Lower leg skin (tissue), 4 donors: ENCODE results near the gene RMDN3. TPM values are rescaled to one million over a fixed set of nuclear protein-coding genes. Genes with fewer than 3 reads are reported as not detected.

Experiments
- DNase-seq, 2 donors: peaks; one replicate each; pipeline ENCODE4 v3.0.0-alpha.2; 2019; ENCODE audit warnings: low spot score in 2 of 2
- H3K4me3 ChIP-seq: fragments of 200-600 bp; sonication (generic); 2 replicates; pipeline ENCODE4 v1.5.1; 2017; ENCODE audit warnings: mild to moderate bottlenecking, low read depth; ENCODE audit not compliant: poor library complexity, severe bottlenecking
- POLR2A ChIP-seq, 2 donors: fragments of 450-650 bp; IDR thresholded peaks; one replicate each; pipeline ENCODE4 v1.6.1; 2016 to 2017; ENCODE audit warnings: antibody characterized with exemption in 2 of 2, mild to moderate bottlenecking in 1 of 2, moderate library complexity in 1 of 2
- WGBS, 2 donors: methylation state at CpG; one replicate each; pipeline ENCODE4 v1.1.5; 2018; 5-methylcytosine and 5-hydroxymethylcytosine counted together
- intact Hi-C: fragments of 100-400 bp; cut with DNase I; formaldehyde crosslinking; loops from one replicate; pipeline ENCODE4 v1.15.0; 2023; ENCODE audit warnings: low total_unique reads
- total RNA-seq, 4 donors: library from RNA; depleted of rRNA; stranded (reverse); fragments of >200 nt; gene quantifications; one replicate each; pipeline ENCODE4 v1.1.0, GENCODE V29; 2016
- TF ChIP-seq, protein P1 (sequence below), 3 donors: fragments of 450-650 bp; IDR thresholded peaks; one replicate each; pipeline ENCODE4 v1.5.1; 2016; ENCODE audit warnings: antibody characterized with exemption in 3 of 3, mild to moderate bottlenecking in 3 of 3, moderate library complexity in 2 of 3

RMDN3 gene
- total RNA-seq, 4 donors from 2014 or later: 19.1 to 40.2 (median 32.3) TPM

DNA sequence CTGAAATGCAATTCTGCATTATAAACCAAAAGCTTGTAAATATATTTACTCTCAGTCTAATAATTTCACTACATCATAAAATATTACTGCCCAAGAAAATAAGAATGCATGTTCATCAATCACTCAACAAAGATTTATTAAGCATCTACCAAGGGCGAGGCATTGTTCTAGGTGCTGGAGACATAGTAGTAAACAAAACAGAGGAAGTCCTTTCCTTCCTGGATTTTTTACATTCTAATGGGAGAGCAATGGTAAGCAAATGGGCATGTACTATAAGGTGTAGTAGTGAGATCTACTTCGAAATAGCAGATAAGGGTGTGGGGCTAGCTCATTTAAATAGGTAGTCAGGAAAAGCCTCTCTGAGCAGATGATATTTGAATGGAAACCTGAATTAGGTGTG, 41.0 kb upstream of the RMDN3 start:
- no peak for DNase-seq
- TF ChIP-seq, protein P1, sequence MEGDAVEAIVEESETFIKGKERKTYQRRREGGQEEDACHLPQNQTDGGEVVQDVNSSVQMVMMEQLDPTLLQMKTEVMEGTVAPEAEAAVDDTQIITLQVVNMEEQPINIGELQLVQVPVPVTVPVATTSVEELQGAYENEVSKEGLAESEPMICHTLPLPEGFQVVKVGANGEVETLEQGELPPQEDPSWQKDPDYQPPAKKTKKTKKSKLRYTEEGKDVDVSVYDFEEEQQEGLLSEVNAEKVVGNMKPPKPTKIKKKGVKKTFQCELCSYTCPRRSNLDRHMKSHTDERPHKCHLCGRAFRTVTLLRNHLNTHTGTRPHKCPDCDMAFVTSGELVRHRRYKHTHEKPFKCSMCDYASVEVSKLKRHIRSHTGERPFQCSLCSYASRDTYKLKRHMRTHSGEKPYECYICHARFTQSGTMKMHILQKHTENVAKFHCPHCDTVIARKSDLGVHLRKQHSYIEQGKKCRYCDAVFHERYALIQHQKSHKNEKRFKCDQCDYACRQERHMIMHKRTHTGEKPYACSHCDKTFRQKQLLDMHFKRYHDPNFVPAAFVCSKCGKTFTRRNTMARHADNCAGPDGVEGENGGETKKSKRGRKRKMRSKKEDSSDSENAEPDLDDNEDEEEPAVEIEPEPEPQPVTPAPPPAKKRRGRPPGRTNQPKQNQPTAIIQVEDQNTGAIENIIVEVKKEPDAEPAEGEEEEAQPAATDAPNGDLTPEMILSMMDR (IDR thresholded peaks at IDR 0.05): no peak
- no peak for TF ChIP-seq POLR2A (IDR thresholded peaks at IDR 0.05)
- WGBS, 2 donors: 60 to 72% methylated on average over 2 of the region's 2 CpGs
- H3K4me3 ChIP-seq: no peak overlapping the region
- intact Hi-C loops: no loop called here

GRCh38 chr15:40793216-40793989, 38.3 kb upstream of the RMDN3 start:
- 53 to 67% methylated on average over 9 of the region's 9 CpGs for WGBS, 2 donors
- no peak for TF ChIP-seq POLR2A (IDR thresholded peaks at IDR 0.05)
- TF ChIP-seq, protein P1 (IDR thresholded peaks at IDR 0.05): no peak
- DNase-seq: no peak
- H3K4me3 ChIP-seq: no peak overlapping the region
- intact Hi-C loops: no loop called here

GRCh38 chr15:40792394-40792793, 37.3 kb upstream of the RMDN3 start:
- no peak overlapping the region for H3K4me3 ChIP-seq
- WGBS, 2 donors: 83 to 92% methylated on average over 3 of the region's 3 CpGs
- TF ChIP-seq, protein P1 (IDR thresholded peaks at IDR 0.05): no peak
- TF ChIP-seq POLR2A (IDR thresholded peaks at IDR 0.05): no peak
- no peak for DNase-seq
- intact Hi-C loops: no loop called here

- TF ChIP-seq, protein P1 (IDR thresholded peaks at IDR 0.05): no peak
- no peak for TF ChIP-seq POLR2A (IDR thresholded peaks at IDR 0.05)
- intact Hi-C loops: no loop called here
- DNase-seq: no peak
- H3K4me3 ChIP-seq: no peak overlapping the region
- 68 to 83% methylated on average over 3 of the region's 3 CpGs for WGBS, 2 donors
Measured at GRCh38 chr15:40790718-40791117, 35.7 kb upstream of the RMDN3 start.

GRCh38 chr15:40789999-40790398, 34.9 kb upstream of the RMDN3 start:
- intact Hi-C loops: no loop called here
- DNase-seq: no peak
- no peak for TF ChIP-seq POLR2A (IDR thresholded peaks at IDR 0.05)
- TF ChIP-seq, protein P1 (IDR thresholded peaks at IDR 0.05): no peak
- 89 to 95% methylated on average over 8 of the region's 8 CpGs for WGBS, 2 donors
- H3K4me3 ChIP-seq: no peak overlapping the region

DNA sequence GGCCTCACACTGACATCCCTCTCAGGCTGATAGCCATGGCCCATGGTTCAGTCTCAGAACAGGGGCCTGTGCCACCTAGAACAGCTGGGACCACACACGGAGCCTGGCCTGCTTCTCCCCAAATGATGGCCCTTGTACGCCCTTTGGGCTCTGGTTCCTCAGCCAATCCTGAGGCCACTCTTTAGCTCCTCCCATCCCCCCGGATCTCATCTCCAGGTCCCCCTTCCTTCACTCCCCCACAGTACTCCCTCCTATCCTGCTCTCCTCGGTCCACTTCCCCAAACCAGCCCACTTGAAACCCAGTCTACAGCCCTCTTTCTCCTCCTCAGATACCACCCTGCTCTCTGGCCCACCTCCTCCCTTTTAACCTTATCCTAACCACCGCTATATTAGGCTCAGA, 34.1 kb upstream of the RMDN3 start:
- DNase-seq: no peak
- WGBS, 2 donors: 80 to 84% methylated on average over 5 of the region's 5 CpGs
- intact Hi-C loops: no loop called here
- TF ChIP-seq, protein P1 (IDR thresholded peaks at IDR 0.05): no peak
- TF ChIP-seq POLR2A (IDR thresholded peaks at IDR 0.05): no peak
- H3K4me3 ChIP-seq: no peak overlapping the region
